GM23248 (cell line): Measurements from ENCODE around the gene WASF3.

Experiments
- EZH2 ChIP-seq: fragments of 200-600 bp; sonication (generic); IDR thresholded peaks from 2 replicates; pipeline ENCODE4 v1.6.1; 2018; ENCODE audit warnings: antibody characterized with exemption, mild to moderate bottlenecking; ENCODE audit not compliant: insufficient read depth, poor library complexity, severe bottlenecking
- EZH2phosphoT487 ChIP-seq: fragments of 200-600 bp; sonication (generic); IDR thresholded peaks from 2 replicates; pipeline ENCODE4 v1.6.1; 2018; ENCODE audit warnings: antibody characterized with exemption, moderate library complexity, mild to moderate bottlenecking, low read depth; ENCODE audit not compliant: insufficient read depth

DNA sequence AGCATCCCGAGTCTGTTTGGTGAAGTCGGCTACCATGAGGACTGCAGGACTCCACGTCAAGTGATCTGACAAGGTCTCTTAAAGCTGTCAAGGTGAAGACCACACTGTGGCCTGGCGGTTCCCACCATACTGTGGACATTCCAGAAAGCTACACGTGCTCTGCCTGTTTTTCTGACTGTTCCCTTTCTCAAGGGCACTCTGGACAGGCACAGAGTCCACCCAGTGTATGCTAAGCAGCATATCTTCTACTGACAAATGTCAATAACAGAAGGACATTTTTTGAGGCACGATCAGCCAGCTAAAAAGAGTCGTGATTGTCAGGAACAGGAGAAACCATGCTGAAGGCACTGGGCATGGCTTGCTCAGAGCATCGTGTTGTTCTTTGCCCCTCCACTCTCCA, 12.8 kb upstream of the WASF3 start:
- no peak for TF ChIP-seq EZH2
- TF ChIP-seq EZH2phosphoT487, result no peak
